Mesodermal cell (in vitro differentiated cells): Measurements from ENCODE around the gene SCN9A.

ENCODE experiments used
- H3K27ac ChIP-seq: 2 replicates; pipeline ENCODE4 v1.7.0; 2013; ENCODE audit warnings: mild to moderate bottlenecking, low read depth, low read length, moderate library complexity; ENCODE audit not compliant: severe bottlenecking
- H3K36me3 ChIP-seq: 2 replicates; pipeline ENCODE4 v1.7.1; 2013; ENCODE audit warnings: mild to moderate bottlenecking, low read length, moderate library complexity; ENCODE audit not compliant: control insufficient read depth, insufficient read depth
- H3K4me1 ChIP-seq: one replicate; pipeline ENCODE4 v1.7.1; 2013; ENCODE audit warnings: mild to moderate bottlenecking, low read length; ENCODE audit not compliant: insufficient read depth, control insufficient read depth, poor library complexity, severe bottlenecking
- H3K4me3 ChIP-seq: 2 replicates; pipeline ENCODE4 v1.7.0; 2013; ENCODE audit warnings: low read length, control low read depth, mild to moderate bottlenecking; ENCODE audit not compliant: insufficient read depth, poor library complexity, severe bottlenecking; ENCODE audit errors: extremely low read depth
- H3K9me3 ChIP-seq: 2 replicates; pipeline ENCODE4 v1.7.1; 2013; ENCODE audit warnings: mild to moderate bottlenecking, low read length, moderate library complexity; ENCODE audit not compliant: control insufficient read depth
- WGBS, 2 experiments: methylation state at CpG; one replicate each; pipeline ENCODE4 v1.1.5; 2013; ENCODE audit warnings: missing lambda C conversion rate in 2 of 2; ENCODE audit not compliant: insufficient coverage in 2 of 2; 5-methylcytosine and 5-hydroxymethylcytosine counted together

The SCN9A gene

GRCh38 chr2:166152064-166152463, 223.7 kb downstream of the SCN9A start:
- Histone ChIP-seq H3K27ac (no peak overlapping the region), H3K4me1 (no peaks in the 10 kb centered on the region), H3K36me3 (no peaks in the 10 kb centered on the region), H3K9me3 (no peaks in the 10 kb centered on the region), H3K4me3 (no peak overlapping the region)

- 60 to 61% methylated on average over 3 to 4 of the region's 7 CpGs for WGBS, 2 experiments
- Histone ChIP-seq H3K36me3 (no peaks in the 10 kb centered on the region), H3K4me3 (no peak overlapping the region), H3K4me1 (no peaks in the 10 kb centered on the region), H3K27ac (no peak overlapping the region), H3K9me3 (no peaks in the 10 kb centered on the region)
These were observed 227.0 kb downstream of the SCN9A start for GRCh38 chr2:166148500-166149400.

- no peak overlapping the region for H3K4me3 ChIP-seq
- H3K27ac ChIP-seq: no peak overlapping the region
- H3K36me3 ChIP-seq: no peaks in the 10 kb centered on the region
- H3K4me1 ChIP-seq: no peaks in the 10 kb centered on the region
- no peaks in the 10 kb centered on the region for H3K9me3 ChIP-seq
- 78 to 83% methylated on average over 1 of the region's 2 CpGs for WGBS, 2 experiments
These were observed 227.9 kb downstream of the SCN9A start for GRCh38 chr2:166147883-166148282.
